22Rv1 (cell line): ENCODE data around the gene DYNC1I1.
A peak's percentile ranks its signal among the peaks of the same experiment; 100 is the strongest.

Source experiments
- ZFX ChIP-seq: fragments of 450-650 bp; IDR thresholded peaks from 2 replicates; pipeline ENCODE4 v1.6.1; 2017; ENCODE audit warnings: antibody characterized with exemption, borderline replicate concordance
- TF ChIP-seq, protein P1 (sequence below): fragments of 450-650 bp; IDR thresholded peaks from 2 replicates; pipeline ENCODE4 v1.5.1; 2017; ENCODE audit warnings: mild to moderate bottlenecking

DNA sequence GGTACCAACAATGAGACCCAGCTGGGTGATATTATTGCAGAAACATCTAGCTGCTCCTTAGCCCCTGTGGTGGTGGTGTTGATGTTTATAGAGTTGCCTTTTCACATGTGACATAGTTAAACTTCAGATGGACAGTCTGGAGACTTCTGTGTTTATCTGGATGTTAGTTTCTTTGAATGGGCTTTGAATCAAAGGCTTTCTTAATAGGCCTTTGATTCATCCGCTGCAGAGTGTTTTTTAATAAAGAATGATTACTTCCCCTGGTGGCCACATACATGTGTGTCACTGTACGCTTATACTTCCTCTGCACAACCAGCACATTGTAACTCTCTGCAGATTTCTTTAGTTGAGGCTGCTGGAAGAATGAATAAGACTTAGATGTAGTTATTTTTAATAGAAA lies 221.0 kb downstream of the DYNC1I1 start:
- TF ChIP-seq, protein P1, sequence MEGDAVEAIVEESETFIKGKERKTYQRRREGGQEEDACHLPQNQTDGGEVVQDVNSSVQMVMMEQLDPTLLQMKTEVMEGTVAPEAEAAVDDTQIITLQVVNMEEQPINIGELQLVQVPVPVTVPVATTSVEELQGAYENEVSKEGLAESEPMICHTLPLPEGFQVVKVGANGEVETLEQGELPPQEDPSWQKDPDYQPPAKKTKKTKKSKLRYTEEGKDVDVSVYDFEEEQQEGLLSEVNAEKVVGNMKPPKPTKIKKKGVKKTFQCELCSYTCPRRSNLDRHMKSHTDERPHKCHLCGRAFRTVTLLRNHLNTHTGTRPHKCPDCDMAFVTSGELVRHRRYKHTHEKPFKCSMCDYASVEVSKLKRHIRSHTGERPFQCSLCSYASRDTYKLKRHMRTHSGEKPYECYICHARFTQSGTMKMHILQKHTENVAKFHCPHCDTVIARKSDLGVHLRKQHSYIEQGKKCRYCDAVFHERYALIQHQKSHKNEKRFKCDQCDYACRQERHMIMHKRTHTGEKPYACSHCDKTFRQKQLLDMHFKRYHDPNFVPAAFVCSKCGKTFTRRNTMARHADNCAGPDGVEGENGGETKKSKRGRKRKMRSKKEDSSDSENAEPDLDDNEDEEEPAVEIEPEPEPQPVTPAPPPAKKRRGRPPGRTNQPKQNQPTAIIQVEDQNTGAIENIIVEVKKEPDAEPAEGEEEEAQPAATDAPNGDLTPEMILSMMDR = 0 out of 2 replicates have a peak, but pooled peaks have one; percentile 5
- TF ChIP-seq ZFX = no peak
